ENCODE results near the gene LY6G6C. TPM values are rescaled to one million over a fixed set of nuclear protein-coding genes. Genes with fewer than 3 reads are reported as not detected.

LY6G6C gene
- total and polyA plus RNA-seq, 9 donors, result 0.17 to 4.9 (median 1.0) TPM; not detected in 6

DNA sequence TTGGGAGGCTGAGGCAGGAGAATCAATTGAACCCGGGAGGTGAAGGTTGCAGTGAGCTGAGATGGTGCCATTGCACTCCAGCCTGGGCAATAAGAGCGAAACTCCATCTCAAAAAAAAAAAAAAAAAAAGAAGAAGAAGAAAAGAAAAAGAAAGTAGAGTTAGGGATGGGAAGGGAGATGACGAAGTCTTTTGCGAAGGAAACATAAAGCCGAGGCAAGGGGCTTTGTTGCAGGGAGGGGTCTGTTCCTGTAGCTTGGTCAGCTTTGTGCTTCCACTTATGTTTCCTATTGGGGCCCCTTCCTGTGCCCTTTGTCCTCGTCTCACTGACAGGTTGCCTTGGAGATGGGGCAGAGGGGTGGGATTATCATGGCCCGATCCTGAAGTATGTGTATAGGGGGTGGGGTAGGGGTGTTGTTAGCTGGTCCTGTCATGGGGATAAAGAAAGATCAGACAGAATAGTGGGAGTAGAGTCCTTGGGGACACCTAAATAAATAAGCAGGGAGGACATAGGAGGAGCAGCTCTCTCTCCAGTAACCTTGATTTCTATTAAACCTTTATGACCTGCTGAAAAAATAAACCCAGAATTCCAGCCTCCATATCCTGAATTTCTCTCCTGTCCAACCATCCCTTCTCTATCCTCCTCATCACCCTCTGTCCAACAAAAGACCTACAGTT lies 15.9 kb upstream of the LY6G6C start:
- Histone ChIP-seq H3K27ac (peak overlapping the region in 1 of 2 donors; percentile 83), H3K4me1 (ENCODE audit: insufficient read depth) (peaks cover 12% of the 10 kb centered on the region), H3K4me3 (no peak overlapping the region), H3K36me3 (no peaks in the 10 kb centered on the region), H3K27me3 (no peaks in the 10 kb centered on the region), H3K9me3 (no peaks in the 10 kb centered on the region)
- WGBS, 3 donors, result 60 to 65% (median 60%) methylated on average over 7 of the region's 7 CpGs
- no peak for DNase-seq
- TF ChIP-seq POLR2A (IDR thresholded peaks at IDR 0.05) (no peak), EP300 (IDR thresholded peaks at IDR 0.05) (no peak)
- TF ChIP-seq, protein P1, sequence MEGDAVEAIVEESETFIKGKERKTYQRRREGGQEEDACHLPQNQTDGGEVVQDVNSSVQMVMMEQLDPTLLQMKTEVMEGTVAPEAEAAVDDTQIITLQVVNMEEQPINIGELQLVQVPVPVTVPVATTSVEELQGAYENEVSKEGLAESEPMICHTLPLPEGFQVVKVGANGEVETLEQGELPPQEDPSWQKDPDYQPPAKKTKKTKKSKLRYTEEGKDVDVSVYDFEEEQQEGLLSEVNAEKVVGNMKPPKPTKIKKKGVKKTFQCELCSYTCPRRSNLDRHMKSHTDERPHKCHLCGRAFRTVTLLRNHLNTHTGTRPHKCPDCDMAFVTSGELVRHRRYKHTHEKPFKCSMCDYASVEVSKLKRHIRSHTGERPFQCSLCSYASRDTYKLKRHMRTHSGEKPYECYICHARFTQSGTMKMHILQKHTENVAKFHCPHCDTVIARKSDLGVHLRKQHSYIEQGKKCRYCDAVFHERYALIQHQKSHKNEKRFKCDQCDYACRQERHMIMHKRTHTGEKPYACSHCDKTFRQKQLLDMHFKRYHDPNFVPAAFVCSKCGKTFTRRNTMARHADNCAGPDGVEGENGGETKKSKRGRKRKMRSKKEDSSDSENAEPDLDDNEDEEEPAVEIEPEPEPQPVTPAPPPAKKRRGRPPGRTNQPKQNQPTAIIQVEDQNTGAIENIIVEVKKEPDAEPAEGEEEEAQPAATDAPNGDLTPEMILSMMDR (IDR thresholded peaks at IDR 0.05), result no peak
- intact Hi-C loops (cut with DNase I), result loop anchor here in 3 of 4 donors (5.0 to 10.0 kb wide), 3 partner anchors 57 to 97 kb away; partner anchors contain the start of gene VARS1 (in 1 of the 3)

DNA sequence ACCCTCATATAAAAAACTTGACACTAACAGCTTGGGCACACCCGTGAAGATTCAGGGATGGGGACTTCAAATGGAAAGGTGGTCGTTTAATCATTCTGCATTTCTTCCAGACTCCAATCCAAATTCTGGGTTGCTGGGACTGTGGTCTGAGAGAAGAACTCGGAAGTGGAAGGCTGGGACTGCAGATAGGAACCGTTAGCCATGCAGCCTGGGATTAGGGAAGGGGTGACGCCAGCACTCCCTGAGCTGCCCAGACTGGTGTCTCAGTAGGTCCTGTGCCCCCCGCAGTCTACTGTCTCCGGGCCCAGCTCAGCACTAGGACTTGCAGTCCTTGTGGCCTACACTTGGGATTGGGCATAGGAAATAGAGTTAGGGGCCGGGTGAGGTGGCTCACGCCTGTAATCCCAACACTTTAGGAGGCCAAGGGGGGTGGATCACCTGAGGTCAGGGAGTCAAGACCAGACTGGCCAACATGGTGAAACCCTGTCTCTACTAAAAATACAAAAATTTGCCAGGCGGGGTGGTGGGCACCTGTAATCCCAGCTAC lies 15.3 kb upstream of the LY6G6C start:
- H3K9me3 ChIP-seq, result no peaks in the 10 kb centered on the region
- WGBS, 3 donors, result 38 to 41% (median 40%) methylated on average over 10 of the region's 10 CpGs
- DNase-seq, result no peak
- intact Hi-C loops (cut with DNase I), result loop anchor here in 3 of 4 donors (5.0 to 10.0 kb wide), 3 partner anchors 58 to 98 kb away; partner anchors contain the start of gene VARS1 (in 1 of the 3)
- peak overlapping the region; percentile 63 for H3K4me3 ChIP-seq
- peak overlapping the region; percentile 83 to 90 for H3K27ac ChIP-seq
- H3K4me1 ChIP-seq (ENCODE audit: insufficient read depth), result peaks cover 12% of the 10 kb centered on the region
- H3K27me3 ChIP-seq, result no peaks in the 10 kb centered on the region
- no peaks in the 10 kb centered on the region for H3K36me3 ChIP-seq
- TF ChIP-seq POLR2A (IDR thresholded peaks at IDR 0.05) (no peak), EP300 (IDR thresholded peaks at IDR 0.05) (no peak)
- TF ChIP-seq, protein P1 (IDR thresholded peaks at IDR 0.05), result no peak

GRCh38 chr6:31736021-31736767 lies 14.6 kb upstream of the LY6G6C start, which contains the start of gene CLIC1:
Gene CLIC1, minus strand, starts transcription at chr6:31736530. Its CDS starts 230 bp downstream, at chr6:31736300.
- H3K27me3 ChIP-seq, result no peaks in the 10 kb centered on the region
- H3K4me3 ChIP-seq, result peak within 1 kb of the TSS; percentile 63
- 0 to 1% (median 1%) methylated on average over 24 of the region's 24 CpGs for WGBS, 3 donors
- intact Hi-C loops (cut with DNase I), result loop anchor here in 3 of 4 donors (5.0 to 10.0 kb wide), 3 partner anchors 59 to 99 kb away; partner anchors contain the start of gene VARS1 (in 1 of the 3)
- H3K27ac ChIP-seq, result peak within 1 kb of the TSS; percentile 83 to 90
- H3K36me3 ChIP-seq, result no peaks in the 10 kb centered on the region
- no peaks in the 10 kb centered on the region for H3K9me3 ChIP-seq
- peak; percentile 97 for TF ChIP-seq POLR2A (IDR thresholded peaks at IDR 0.05)
- no peak for TF ChIP-seq EP300 (IDR thresholded peaks at IDR 0.05)
- TF ChIP-seq, protein P1 (IDR thresholded peaks at IDR 0.05), result no peak
- peaks cover 12% of the 10 kb centered on the region for H3K4me1 ChIP-seq (ENCODE audit: insufficient read depth)
- DNase-seq, result peak; percentile 87 to 93 (median 89)

DNA sequence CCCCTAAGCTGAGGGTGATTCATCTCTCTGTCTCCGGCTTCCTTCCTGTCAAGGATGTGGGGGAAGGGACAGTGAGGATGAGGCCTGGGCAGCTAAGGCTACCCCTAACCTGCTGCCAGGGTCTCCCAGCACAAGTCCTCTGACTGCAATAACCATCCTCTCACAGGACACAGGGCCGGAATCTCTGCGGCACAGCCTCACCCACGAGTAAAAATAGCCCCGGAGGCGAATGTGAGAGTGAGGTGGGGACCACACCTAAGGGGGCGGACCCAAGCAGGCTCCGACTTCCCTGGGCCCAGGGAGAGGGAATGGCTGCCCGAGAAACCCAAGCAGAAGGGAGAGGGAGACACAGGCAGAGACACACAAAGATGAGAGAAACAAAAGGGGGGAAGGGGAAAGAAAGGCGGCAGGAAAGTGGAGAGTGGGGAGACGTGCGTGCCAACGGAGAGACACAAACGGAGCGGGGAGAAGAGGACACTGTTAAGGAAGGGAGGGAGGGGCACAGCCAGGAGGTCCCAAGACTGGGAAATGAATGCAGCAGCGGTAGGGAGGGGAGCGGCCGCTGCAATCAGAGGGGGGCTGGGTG lies 13.4 kb upstream of the LY6G6C start:
- Histone ChIP-seq H3K9me3 (no peaks in the 10 kb centered on the region), H3K27ac (peak overlapping the region; percentile 83 to 90), H3K4me3 (peak overlapping the region; percentile 63), H3K4me1 (ENCODE audit: insufficient read depth) (peaks cover 12% of the 10 kb centered on the region), H3K27me3 (no peaks in the 10 kb centered on the region), H3K36me3 (no peaks in the 10 kb centered on the region)
- DNase-seq, result peak; percentile 42 to 57 (median 56)
- WGBS, 3 donors, result 0 to 1% (median 0%) methylated on average over 18 of the region's 18 CpGs
- intact Hi-C loops (cut with DNase I), result loop anchor here in 3 of 4 donors (5.0 to 10.0 kb wide), 3 partner anchors 60 to 100 kb away; partner anchors contain the start of gene VARS1 (in 1 of the 3)
- TF ChIP-seq POLR2A (IDR thresholded peaks at IDR 0.05) (peak; percentile 38), EP300 (IDR thresholded peaks at IDR 0.05) (no peak)
